HG03378 (cell line): ENCODE data around the gene KPNB1.

Experiments used
- ATAC-seq: cut with Tn5 transposase; IDR thresholded peaks from one replicate; pipeline ENCODE4 v1.9.1; 2021; ENCODE audit warnings: mild to moderate bottlenecking, moderate library complexity; ENCODE audit not compliant: unreplicated experiment

Gene KPNB1

GRCh38 chr17:47636273-47637030 lies 13.3 kb upstream of the KPNB1 start:
- ATAC-seq: no peak

GRCh38 chr17:47638903-47639302 lies 10.8 kb upstream of the KPNB1 start:
- no peak for ATAC-seq

- no peak for ATAC-seq
Measured at GRCh38 chr17:47640076-47640475, 9.6 kb upstream of the KPNB1 start.

- no peak for ATAC-seq
Measured at GRCh38 chr17:47641202-47641601, 8.5 kb upstream of the KPNB1 start.

GRCh38 chr17:47643116-47643515 lies 6.6 kb upstream of the KPNB1 start:
- ATAC-seq: no peak

GRCh38 chr17:47644324-47644723 lies 5.4 kb upstream of the KPNB1 start:
- ATAC-seq: no peak

- ATAC-seq: no peak
Measured at GRCh38 chr17:47649972-47650524, 329 bp downstream of the KPNB1 start.

- ATAC-seq: peak; percentile 34
Measured at GRCh38 chr17:47650525-47651522, 1.1 kb downstream of the KPNB1 start.

- ATAC-seq: no peak
Measured at GRCh38 chr17:47651704-47652103, 2.0 kb downstream of the KPNB1 start.

- no peak for ATAC-seq
Measured at GRCh38 chr17:47652570-47652969, 2.9 kb downstream of the KPNB1 start.

GRCh38 chr17:47653442-47653841 lies 3.7 kb downstream of the KPNB1 start:
- no peak for ATAC-seq

- ATAC-seq: no peak
Measured at GRCh38 chr17:47654991-47655390, 5.3 kb downstream of the KPNB1 start.

- peak; percentile 53 for ATAC-seq
Measured at GRCh38 chr17:47660064-47660492, 10.4 kb downstream of the KPNB1 start.

- no peak for ATAC-seq
Measured at GRCh38 chr17:47663912-47664623, 14.3 kb downstream of the KPNB1 start.

GRCh38 chr17:47664624-47664941 lies 14.9 kb downstream of the KPNB1 start:
- ATAC-seq: no peak

- no peak for ATAC-seq
Measured at GRCh38 chr17:47665655-47666054, 15.9 kb downstream of the KPNB1 start.

GRCh38 chr17:47669081-47669480 lies 19.4 kb downstream of the KPNB1 start:
- no peak for ATAC-seq

GRCh38 chr17:47670064-47670463 lies 20.3 kb downstream of the KPNB1 start:
- ATAC-seq: no peak

GRCh38 chr17:47674499-47674898 lies 24.8 kb downstream of the KPNB1 start:
- ATAC-seq: no peak

GRCh38 chr17:47675380-47676198 lies 25.9 kb downstream of the KPNB1 start:
- ATAC-seq: no peak
